GM18520 (cell line): ENCODE measurements around the gene FNDC1.
A peak's percentile ranks its signal among the peaks of the same experiment; 100 is the strongest.

Experiments
- ATAC-seq: cut with Tn5 transposase; IDR thresholded peaks from one replicate; pipeline ENCODE4 v1.9.1; 2021; ENCODE audit not compliant: unreplicated experiment

FNDC1 gene

GRCh38 chr6:159157431-159157830, 11.8 kb upstream of the FNDC1 start:
- ATAC-seq, result no peak

GRCh38 chr6:159161839-159162238, 7.4 kb upstream of the FNDC1 start:
- ATAC-seq, result no peak

GRCh38 chr6:159163901-159164370, 5.3 kb upstream of the FNDC1 start:
- ATAC-seq, result no peak

GRCh38 chr6:159168536-159169192, 536 bp upstream of the FNDC1 start:
- ATAC-seq, result no peak

GRCh38 chr6:159169557-159170332, 545 bp downstream of the FNDC1 start:
- ATAC-seq, result peak; percentile 13

- ATAC-seq, result no peak
Measured at GRCh38 chr6:159170333-159170672, 1.1 kb downstream of the FNDC1 start.

GRCh38 chr6:159170999-159171712, 2.0 kb downstream of the FNDC1 start:
- no peak for ATAC-seq

- ATAC-seq, result no peak
Measured at GRCh38 chr6:159172091-159172491, 2.9 kb downstream of the FNDC1 start.

GRCh38 chr6:159174263-159174969, 5.2 kb downstream of the FNDC1 start:
- no peak for ATAC-seq

GRCh38 chr6:159176913-159177312, 7.7 kb downstream of the FNDC1 start:
- ATAC-seq, result no peak

GRCh38 chr6:159178847-159179246, 9.6 kb downstream of the FNDC1 start:
- no peak for ATAC-seq

GRCh38 chr6:159180001-159180400, 10.8 kb downstream of the FNDC1 start:
- ATAC-seq, result no peak

- ATAC-seq, result no peak
Measured at GRCh38 chr6:159181914-159182313, 12.7 kb downstream of the FNDC1 start.

GRCh38 chr6:159184559-159184958, 15.4 kb downstream of the FNDC1 start:
- ATAC-seq, result no peak

GRCh38 chr6:159190460-159190859, 21.3 kb downstream of the FNDC1 start:
- ATAC-seq, result no peak

GRCh38 chr6:159193923-159194322, 24.7 kb downstream of the FNDC1 start:
- ATAC-seq, result no peak

- no peak for ATAC-seq
Measured at GRCh38 chr6:159194421-159194820, 25.2 kb downstream of the FNDC1 start.

GRCh38 chr6:159196430-159196975, 27.3 kb downstream of the FNDC1 start:
- ATAC-seq, result no peak

- no peak for ATAC-seq
Measured at GRCh38 chr6:159197251-159197650, 28.1 kb downstream of the FNDC1 start.

GRCh38 chr6:159201336-159201735, 32.1 kb downstream of the FNDC1 start:
- ATAC-seq, result no peak
